ENCODE data around the gene LRP1B.

LRP1B gene

DNA sequence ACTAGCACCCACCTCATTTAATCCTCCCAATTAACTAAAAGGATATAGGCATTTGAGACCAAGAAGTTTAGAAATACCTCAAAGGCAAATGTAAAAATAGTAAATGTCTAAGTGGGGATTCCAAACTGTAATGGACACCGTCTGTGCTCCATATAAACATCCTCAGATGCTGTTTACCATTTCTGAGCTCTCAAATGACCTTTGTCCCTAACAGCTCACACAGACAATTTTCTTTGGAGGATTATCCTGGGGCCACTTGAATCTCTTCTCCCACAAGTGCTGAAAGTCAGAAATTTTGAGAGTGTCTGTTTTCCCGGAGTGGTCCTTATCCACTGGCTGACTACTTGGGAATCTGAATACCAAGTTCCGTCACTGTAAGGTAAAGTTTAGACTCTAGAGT, 1418.9 kb downstream of the LRP1B start:
- Histone ChIP-seq H3K9ac (no peak overlapping the region), H3K27me3 (ENCODE audit: insufficient read depth, low read depth) (no peaks in the 10 kb centered on the region), H3K4me1 (ENCODE audit: low read depth, poor library complexity, severe bottlenecking) (no peaks in the 10 kb centered on the region), H3K4me3 (IDR thresholded peaks at IDR 0.05; ENCODE audit: insufficient read depth, low read depth, low read length) (no peak overlapping the region), H3K36me3 (ENCODE audit: insufficient read depth) (no peaks in the 10 kb centered on the region), H2AFZ (ENCODE audit: low read depth) (no peak overlapping the region), H4K20me1 (ENCODE audit: insufficient read depth) (no peaks in the 10 kb centered on the region), H3K4me2 (no peak overlapping the region), H3K27ac (no peak overlapping the region), H3K79me2 (ENCODE audit: insufficient read depth, low read depth) (no peaks in the 10 kb centered on the region)
- TF ChIP-seq, protein P1, sequence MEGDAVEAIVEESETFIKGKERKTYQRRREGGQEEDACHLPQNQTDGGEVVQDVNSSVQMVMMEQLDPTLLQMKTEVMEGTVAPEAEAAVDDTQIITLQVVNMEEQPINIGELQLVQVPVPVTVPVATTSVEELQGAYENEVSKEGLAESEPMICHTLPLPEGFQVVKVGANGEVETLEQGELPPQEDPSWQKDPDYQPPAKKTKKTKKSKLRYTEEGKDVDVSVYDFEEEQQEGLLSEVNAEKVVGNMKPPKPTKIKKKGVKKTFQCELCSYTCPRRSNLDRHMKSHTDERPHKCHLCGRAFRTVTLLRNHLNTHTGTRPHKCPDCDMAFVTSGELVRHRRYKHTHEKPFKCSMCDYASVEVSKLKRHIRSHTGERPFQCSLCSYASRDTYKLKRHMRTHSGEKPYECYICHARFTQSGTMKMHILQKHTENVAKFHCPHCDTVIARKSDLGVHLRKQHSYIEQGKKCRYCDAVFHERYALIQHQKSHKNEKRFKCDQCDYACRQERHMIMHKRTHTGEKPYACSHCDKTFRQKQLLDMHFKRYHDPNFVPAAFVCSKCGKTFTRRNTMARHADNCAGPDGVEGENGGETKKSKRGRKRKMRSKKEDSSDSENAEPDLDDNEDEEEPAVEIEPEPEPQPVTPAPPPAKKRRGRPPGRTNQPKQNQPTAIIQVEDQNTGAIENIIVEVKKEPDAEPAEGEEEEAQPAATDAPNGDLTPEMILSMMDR (conservative IDR thresholded peaks at IDR 0.05; ENCODE audit: low read depth, low read length) = no peak

DNA sequence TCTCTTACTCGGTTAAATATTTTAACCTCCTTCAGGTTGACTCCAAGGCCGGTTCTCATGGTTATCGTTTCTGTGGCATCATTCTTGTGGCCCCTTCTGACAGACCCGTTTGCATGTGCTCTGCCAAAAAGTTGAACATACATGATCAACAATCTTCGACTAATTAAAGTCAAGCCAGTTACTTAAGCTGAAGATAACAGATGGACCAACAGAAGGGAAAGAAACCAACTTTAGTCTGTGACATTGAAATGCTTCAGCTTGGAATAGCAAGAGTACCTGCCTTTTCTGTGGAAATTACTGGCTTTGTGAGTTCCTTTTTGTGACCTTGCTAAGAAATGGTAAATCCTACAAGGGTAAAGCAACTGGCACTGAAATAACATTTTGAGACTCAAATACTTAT, 1429.1 kb downstream of the LRP1B start:
- H3K4me1 ChIP-seq (ENCODE audit: low read depth, poor library complexity, severe bottlenecking) = no peaks in the 10 kb centered on the region
- H3K36me3 ChIP-seq (ENCODE audit: insufficient read depth) = no peaks in the 10 kb centered on the region
- no peak overlapping the region for H3K9ac ChIP-seq
- no peak overlapping the region for H3K4me2 ChIP-seq
- no peak overlapping the region for H3K4me3 ChIP-seq (IDR thresholded peaks at IDR 0.05; ENCODE audit: insufficient read depth, low read depth, low read length)
- no peaks in the 10 kb centered on the region for H3K27me3 ChIP-seq (ENCODE audit: insufficient read depth, low read depth)
- TF ChIP-seq, protein P1 (conservative IDR thresholded peaks at IDR 0.05; ENCODE audit: low read depth, low read length) = no peak
- H2AFZ ChIP-seq (ENCODE audit: low read depth) = no peak overlapping the region
- H3K79me2 ChIP-seq (ENCODE audit: insufficient read depth, low read depth) = no peaks in the 10 kb centered on the region
- H3K27ac ChIP-seq = no peak overlapping the region
- H4K20me1 ChIP-seq (ENCODE audit: insufficient read depth) = no peaks in the 10 kb centered on the region

DNA sequence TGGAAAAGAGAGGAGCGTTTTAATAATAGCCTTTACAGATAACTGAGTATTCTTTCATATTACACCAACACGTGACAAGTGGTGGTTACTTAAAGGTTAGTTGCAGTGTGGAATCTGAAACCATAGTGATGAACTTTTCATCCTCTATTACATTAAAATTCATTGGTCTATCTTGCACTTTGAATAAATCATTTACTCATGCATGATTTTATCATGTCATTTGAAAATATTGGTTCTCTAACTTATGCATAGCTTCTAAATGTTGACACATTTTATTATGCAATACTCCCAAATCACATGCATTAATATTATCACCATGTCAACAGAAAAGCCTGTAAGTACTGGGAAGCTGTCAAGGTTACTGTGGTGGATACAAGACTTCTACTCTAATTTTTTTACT, 1432.2 kb downstream of the LRP1B start:
- no peak overlapping the region for H3K9ac ChIP-seq
- no peak overlapping the region for H2AFZ ChIP-seq (ENCODE audit: low read depth)

DNA sequence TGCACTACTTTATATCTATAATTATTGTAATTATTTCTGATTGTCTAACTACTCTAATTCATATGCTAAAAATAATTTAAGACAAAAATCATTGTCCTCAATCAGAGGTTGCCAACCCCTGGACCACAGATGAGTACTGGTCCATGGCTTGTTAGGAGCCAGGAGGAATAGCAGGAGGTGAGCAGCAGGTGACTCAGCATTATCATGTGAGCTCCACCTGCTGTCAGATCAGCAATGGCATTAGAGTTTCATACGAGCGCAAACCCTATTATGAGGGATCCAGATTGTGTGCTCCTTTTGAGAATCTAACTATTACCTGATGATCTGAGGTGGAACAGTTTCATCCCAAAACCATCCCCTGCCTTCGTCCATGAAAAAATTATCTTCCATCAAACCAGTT, 1434.4 kb downstream of the LRP1B start:
- no peaks in the 10 kb centered on the region for H3K36me3 ChIP-seq (ENCODE audit: insufficient read depth)
- H2AFZ ChIP-seq (ENCODE audit: low read depth) = no peak overlapping the region
- H3K27me3 ChIP-seq (ENCODE audit: insufficient read depth, low read depth) = no peaks in the 10 kb centered on the region
- H4K20me1 ChIP-seq (ENCODE audit: insufficient read depth) = no peaks in the 10 kb centered on the region
- no peaks in the 10 kb centered on the region for H3K79me2 ChIP-seq (ENCODE audit: insufficient read depth, low read depth)
- no peak overlapping the region for H3K4me2 ChIP-seq
- TF ChIP-seq, protein P1 (conservative IDR thresholded peaks at IDR 0.05; ENCODE audit: low read depth, low read length) = no peak
- no peak overlapping the region for H3K9ac ChIP-seq
- no peak overlapping the region for H3K4me3 ChIP-seq (IDR thresholded peaks at IDR 0.05; ENCODE audit: insufficient read depth, low read depth, low read length)
- no peaks in the 10 kb centered on the region for H3K4me1 ChIP-seq (ENCODE audit: low read depth, poor library complexity, severe bottlenecking)
- no peak overlapping the region for H3K27ac ChIP-seq

More for the DNA sequence above, 1432.2 kb downstream of the LRP1B start:
- no peak overlapping the region for H3K27ac ChIP-seq
- no peaks in the 10 kb centered on the region for H3K79me2 ChIP-seq (ENCODE audit: insufficient read depth, low read depth)
- H3K36me3 ChIP-seq (ENCODE audit: insufficient read depth) = no peaks in the 10 kb centered on the region
- no peaks in the 10 kb centered on the region for H3K27me3 ChIP-seq (ENCODE audit: insufficient read depth, low read depth)
- no peak overlapping the region for H3K4me3 ChIP-seq (IDR thresholded peaks at IDR 0.05; ENCODE audit: insufficient read depth, low read depth, low read length)
- no peaks in the 10 kb centered on the region for H4K20me1 ChIP-seq (ENCODE audit: insufficient read depth)
- no peak overlapping the region for H3K4me2 ChIP-seq
- TF ChIP-seq, protein P1 (conservative IDR thresholded peaks at IDR 0.05; ENCODE audit: low read depth, low read length) = no peak
- no peaks in the 10 kb centered on the region for H3K4me1 ChIP-seq (ENCODE audit: low read depth, poor library complexity, severe bottlenecking)

Measured in KMS-11 (cell line).